Astrocyte of the spinal cord (primary cell): Measurements from ENCODE around the gene MRPL38.

Experiments used
- DNase-seq: peaks from one replicate; pipeline ENCODE4 v3.0.0; 2011; ENCODE audit warnings: low read depth, low spot score
- H3K4me3 ChIP-seq: 2 replicates; pipeline ENCODE4 v1.5.1; 2011; ENCODE audit warnings: low read depth, mild to moderate bottlenecking, low read length, moderate library complexity
- in situ Hi-C: cut with HindIII; loops from 2 replicates; pipeline ENCODE4 v1.10.0; 2017; ENCODE audit warnings: low sequenced_read_pairs
- TF ChIP-seq, protein P1 (sequence below): IDR thresholded peaks from 2 replicates; pipeline ENCODE4 v1.5.1; 2012; ENCODE audit warnings: low read depth, mild to moderate bottlenecking, low read length, inconsistent platforms

MRPL38 gene

GRCh38 chr17:75906143-75906884 is 1.6 kb upstream of the MRPL38 start:
- in situ Hi-C loops, result no loop called here
- no peak for DNase-seq

DNA sequence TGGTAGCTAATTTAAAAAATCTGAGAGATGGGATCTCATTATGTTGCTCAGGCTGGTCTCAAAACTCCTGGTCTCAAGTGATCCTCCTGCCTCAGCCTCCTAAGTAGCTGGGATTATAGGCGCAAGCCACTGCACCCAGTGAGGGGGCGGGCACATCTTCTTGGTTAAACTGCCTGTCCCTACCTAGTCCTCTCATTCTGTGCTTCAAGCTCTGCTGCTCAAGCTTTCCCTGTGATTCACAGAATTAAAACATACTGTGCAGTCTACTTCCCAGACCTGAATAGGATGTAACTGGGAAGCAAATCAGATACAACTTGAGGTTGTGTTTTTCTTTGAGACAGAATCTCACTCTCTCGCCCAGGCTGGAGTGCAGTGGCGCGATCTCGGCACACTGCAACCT is 2.3 kb downstream of the MRPL38 start:
- TF ChIP-seq, protein P1, sequence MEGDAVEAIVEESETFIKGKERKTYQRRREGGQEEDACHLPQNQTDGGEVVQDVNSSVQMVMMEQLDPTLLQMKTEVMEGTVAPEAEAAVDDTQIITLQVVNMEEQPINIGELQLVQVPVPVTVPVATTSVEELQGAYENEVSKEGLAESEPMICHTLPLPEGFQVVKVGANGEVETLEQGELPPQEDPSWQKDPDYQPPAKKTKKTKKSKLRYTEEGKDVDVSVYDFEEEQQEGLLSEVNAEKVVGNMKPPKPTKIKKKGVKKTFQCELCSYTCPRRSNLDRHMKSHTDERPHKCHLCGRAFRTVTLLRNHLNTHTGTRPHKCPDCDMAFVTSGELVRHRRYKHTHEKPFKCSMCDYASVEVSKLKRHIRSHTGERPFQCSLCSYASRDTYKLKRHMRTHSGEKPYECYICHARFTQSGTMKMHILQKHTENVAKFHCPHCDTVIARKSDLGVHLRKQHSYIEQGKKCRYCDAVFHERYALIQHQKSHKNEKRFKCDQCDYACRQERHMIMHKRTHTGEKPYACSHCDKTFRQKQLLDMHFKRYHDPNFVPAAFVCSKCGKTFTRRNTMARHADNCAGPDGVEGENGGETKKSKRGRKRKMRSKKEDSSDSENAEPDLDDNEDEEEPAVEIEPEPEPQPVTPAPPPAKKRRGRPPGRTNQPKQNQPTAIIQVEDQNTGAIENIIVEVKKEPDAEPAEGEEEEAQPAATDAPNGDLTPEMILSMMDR, result no peak
- in situ Hi-C loops, result no loop called here
- no peak overlapping the region for H3K4me3 ChIP-seq
- DNase-seq, result no peak

More at GRCh38 chr17:75906143-75906884, 1.6 kb upstream of the MRPL38 start:
- no peak overlapping the region for H3K4me3 ChIP-seq
- TF ChIP-seq, protein P1, result no peak

DNA sequence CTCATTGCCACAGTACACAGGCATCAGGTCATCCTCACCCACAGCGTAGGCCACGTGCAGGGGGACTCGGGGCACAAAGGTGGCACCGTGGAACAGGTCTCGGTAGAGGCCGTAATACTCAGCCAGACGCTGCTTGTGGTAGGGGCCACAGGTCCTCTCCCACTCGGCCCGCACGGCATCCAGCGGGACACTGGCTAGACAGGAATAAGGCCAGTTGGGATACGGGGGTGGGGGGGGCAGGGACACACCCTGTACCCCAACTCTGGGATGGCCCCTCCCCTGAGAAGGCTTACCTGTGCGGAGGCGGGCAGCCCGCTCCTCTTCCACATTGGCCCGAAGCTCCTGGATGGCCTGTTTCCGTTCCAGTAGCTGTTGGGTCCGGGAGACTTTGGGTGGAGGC is 3.0 kb downstream of the MRPL38 start:
- TF ChIP-seq, protein P1, result no peak
- in situ Hi-C loops, result no loop called here
- DNase-seq, result no peak
- H3K4me3 ChIP-seq, result no peak overlapping the region

GRCh38 chr17:75900691-75901533 is 3.8 kb downstream of the MRPL38 start:
- no peak overlapping the region for H3K4me3 ChIP-seq
- TF ChIP-seq, protein P1, result no peak
- no peak for DNase-seq
- in situ Hi-C loops, result no loop called here

GRCh38 chr17:75899767-75900468 is 4.8 kb downstream of the MRPL38 start:
- DNase-seq, result no peak

DNA sequence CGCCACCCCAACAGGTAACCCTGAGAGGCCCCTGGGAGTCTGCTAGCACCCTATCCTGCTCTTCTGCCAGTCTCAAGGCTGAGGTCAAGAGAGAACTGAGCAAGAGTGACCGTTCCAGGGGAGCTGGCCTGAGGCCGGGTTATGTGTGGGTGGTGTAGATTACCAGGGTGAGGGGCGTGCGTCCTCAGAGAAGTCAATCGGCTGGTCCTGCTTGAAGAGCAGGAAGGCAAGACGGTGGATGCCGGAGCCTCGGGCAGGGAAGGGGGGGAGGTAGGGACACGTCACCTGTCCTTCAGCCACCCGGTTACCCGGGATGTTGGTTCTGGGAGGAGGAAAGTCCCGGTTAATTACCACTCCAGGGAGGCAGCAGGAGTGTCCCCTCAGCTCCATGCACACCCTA is 5.3 kb downstream of the MRPL38 start:
- no peak for DNase-seq
- in situ Hi-C loops, result no loop called here
- H3K4me3 ChIP-seq, result no peak overlapping the region
- TF ChIP-seq, protein P1, result no peak

More at GRCh38 chr17:75899767-75900468, 4.8 kb downstream of the MRPL38 start:
- TF ChIP-seq, protein P1, result no peak
- H3K4me3 ChIP-seq, result no peak overlapping the region
- in situ Hi-C loops, result no loop called here
